ENCODE data around the gene PUSL1.

Gene PUSL1

DNA sequence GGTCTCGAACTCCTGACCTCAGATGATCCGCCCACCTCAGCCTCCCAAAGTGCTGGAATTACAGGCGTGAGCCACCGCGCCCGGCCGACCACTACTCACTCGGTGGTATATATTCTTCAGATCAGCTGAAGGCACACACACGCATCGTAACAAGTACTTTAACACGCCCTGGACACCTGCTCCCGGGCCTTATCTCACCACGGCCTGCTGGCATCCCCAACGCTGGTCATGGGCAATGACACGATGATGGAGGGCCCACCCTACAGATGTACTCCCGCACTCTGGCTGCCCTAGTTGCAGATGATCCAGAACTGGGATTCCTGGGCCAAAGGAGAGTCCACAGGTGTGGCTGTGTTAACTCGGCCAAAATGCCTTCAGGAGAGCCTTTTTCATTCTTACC, 46.3 kb upstream of the PUSL1 start:
- Mint-ChIP-seq H3K36me3 (ENCODE audit: low read depth) (peaks cover 69% of the 10 kb centered on the region), H3K4me1 (peaks cover 13% of the 10 kb centered on the region), H3K27ac (no peak overlapping the region), H3K27me3 (ENCODE audit: low read depth, poor library complexity) (no peaks in the 10 kb centered on the region), H3K4me3 (no peak overlapping the region), H3K9me3 (no peaks in the 10 kb centered on the region)
- no peak for DNase-seq
- TF ChIP-seq, protein P1, sequence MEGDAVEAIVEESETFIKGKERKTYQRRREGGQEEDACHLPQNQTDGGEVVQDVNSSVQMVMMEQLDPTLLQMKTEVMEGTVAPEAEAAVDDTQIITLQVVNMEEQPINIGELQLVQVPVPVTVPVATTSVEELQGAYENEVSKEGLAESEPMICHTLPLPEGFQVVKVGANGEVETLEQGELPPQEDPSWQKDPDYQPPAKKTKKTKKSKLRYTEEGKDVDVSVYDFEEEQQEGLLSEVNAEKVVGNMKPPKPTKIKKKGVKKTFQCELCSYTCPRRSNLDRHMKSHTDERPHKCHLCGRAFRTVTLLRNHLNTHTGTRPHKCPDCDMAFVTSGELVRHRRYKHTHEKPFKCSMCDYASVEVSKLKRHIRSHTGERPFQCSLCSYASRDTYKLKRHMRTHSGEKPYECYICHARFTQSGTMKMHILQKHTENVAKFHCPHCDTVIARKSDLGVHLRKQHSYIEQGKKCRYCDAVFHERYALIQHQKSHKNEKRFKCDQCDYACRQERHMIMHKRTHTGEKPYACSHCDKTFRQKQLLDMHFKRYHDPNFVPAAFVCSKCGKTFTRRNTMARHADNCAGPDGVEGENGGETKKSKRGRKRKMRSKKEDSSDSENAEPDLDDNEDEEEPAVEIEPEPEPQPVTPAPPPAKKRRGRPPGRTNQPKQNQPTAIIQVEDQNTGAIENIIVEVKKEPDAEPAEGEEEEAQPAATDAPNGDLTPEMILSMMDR (IDR thresholded peaks at IDR 0.05), result no peak

GRCh38 chr1:1262758-1263157, 45.6 kb upstream of the PUSL1 start:
- peaks cover 10% of the 10 kb centered on the region for H3K4me1 Mint-ChIP-seq

GRCh38 chr1:1264026-1264425, 44.4 kb upstream of the PUSL1 start:
- Mint-ChIP-seq H3K27ac (no peak overlapping the region), H3K36me3 (ENCODE audit: low read depth) (peaks cover 66% of the 10 kb centered on the region), H3K9me3 (no peaks in the 10 kb centered on the region), H3K4me3 (no peak overlapping the region), H3K27me3 (ENCODE audit: low read depth, poor library complexity) (no peaks in the 10 kb centered on the region), H3K4me1 (peaks cover 8% of the 10 kb centered on the region)
- DNase-seq, result no peak
- TF ChIP-seq, protein P1 (IDR thresholded peaks at IDR 0.05), result no peak

More at GRCh38 chr1:1262758-1263157, 45.6 kb upstream of the PUSL1 start:
- no peak for DNase-seq
- H3K9me3 Mint-ChIP-seq, result no peaks in the 10 kb centered on the region
- TF ChIP-seq, protein P1 (IDR thresholded peaks at IDR 0.05), result no peak
- H3K36me3 Mint-ChIP-seq (ENCODE audit: low read depth), result peaks cover 69% of the 10 kb centered on the region
- no peaks in the 10 kb centered on the region for H3K27me3 Mint-ChIP-seq (ENCODE audit: low read depth, poor library complexity)
- no peak overlapping the region for H3K27ac Mint-ChIP-seq
- H3K4me3 Mint-ChIP-seq, result no peak overlapping the region

DNA sequence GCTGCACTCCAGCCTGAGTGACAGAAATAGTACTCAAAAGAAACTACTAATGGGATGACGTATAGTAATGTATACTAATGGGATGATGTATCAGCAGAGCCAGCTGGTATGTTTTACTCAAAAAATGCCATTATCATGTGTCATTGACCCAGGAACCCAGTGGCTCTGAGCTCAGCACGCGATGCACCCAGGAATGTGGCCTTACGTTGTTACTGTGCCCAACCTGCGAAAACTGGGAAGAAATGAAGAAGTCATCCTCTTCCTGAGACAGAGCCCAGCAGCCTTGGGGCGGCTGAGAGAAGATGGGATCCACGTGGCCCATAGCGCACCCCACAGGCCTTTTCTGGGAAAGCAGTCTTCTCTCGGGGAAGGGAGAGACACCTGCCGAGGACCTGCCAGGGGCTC, 43.5 kb upstream of the PUSL1 start:
- Mint-ChIP-seq H3K9me3 (no peaks in the 10 kb centered on the region), H3K36me3 (ENCODE audit: low read depth) (peaks cover 60% of the 10 kb centered on the region), H3K4me3 (no peak overlapping the region), H3K27ac (no peak overlapping the region), H3K4me1 (peaks cover 10% of the 10 kb centered on the region), H3K27me3 (ENCODE audit: low read depth, poor library complexity) (no peaks in the 10 kb centered on the region)
- no peak for DNase-seq
- TF ChIP-seq, protein P1 (IDR thresholded peaks at IDR 0.05), result peak; percentile 8

DNA sequence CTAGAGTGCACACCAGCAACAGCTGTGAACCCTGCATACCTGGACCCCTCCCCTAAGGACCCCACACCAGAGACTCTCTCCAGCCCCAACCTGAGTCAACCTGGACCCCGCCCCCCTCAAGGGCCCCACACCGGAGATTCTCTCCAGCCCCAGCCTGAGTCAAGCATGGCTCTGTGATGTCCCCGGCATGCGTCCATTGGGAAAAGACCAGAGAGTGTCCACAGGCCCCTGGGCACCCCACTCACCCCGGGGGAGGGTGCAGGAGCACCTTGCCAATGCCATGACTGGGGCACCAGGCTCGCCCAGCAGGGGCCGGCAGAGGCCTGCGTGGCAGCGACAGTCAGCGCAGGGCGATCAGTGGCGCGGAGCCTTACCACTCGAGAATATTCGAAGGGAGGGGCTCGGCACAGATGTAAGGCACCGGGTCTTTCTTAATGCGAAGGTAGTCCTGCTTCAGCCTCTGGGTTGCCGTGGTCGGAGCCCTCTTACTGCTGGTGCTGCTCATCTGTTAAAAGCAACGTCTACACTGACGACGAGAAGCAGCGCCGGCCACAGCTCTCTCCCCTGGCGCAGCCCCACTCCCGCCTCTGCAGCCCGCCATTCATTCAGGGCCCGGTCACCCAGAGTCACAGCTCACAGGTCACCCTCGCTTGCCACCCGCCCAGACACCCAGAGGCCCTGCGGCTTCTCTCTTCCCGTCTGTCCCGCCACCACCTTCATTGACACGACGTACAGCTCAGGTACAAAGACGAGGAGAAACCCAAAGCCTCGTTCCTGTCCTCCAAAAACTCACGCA, 40.7 kb upstream of the PUSL1 start:
- Mint-ChIP-seq H3K4me3 (no peak overlapping the region), H3K36me3 (ENCODE audit: low read depth) (peaks cover 47% of the 10 kb centered on the region), H3K9me3 (no peaks in the 10 kb centered on the region), H3K27ac (no peak overlapping the region), H3K4me1 (peaks cover 30% of the 10 kb centered on the region), H3K27me3 (ENCODE audit: low read depth, poor library complexity) (peaks cover 3% of the 10 kb centered on the region)
- no peak for DNase-seq
- TF ChIP-seq, protein P1 (IDR thresholded peaks at IDR 0.05), result no peak

GRCh38 chr1:1268284-1268682, 40.1 kb upstream of the PUSL1 start:
- Mint-ChIP-seq H3K4me1 (peaks cover 36% of the 10 kb centered on the region), H3K9me3 (no peaks in the 10 kb centered on the region), H3K27me3 (ENCODE audit: low read depth, poor library complexity) (peaks cover 3% of the 10 kb centered on the region), H3K27ac (no peak overlapping the region), H3K4me3 (no peak overlapping the region), H3K36me3 (ENCODE audit: low read depth) (peaks cover 42% of the 10 kb centered on the region)
- no peak for DNase-seq
- TF ChIP-seq, protein P1 (IDR thresholded peaks at IDR 0.05), result no peak
